HL-60/S4 treated with retinoic acid at 250 ng/mL for 4 days and 3 days (cell line): Measurements from ENCODE around the gene SDK2.
"Not testable (repeated sequence)": the region's sequence is repeated elsewhere in the genome, so short reads cannot be mapped to it uniquely, and the experiment has no call there.

Experiments
- in situ Hi-C: fragments of 300-500 bp; cut with MboI; formaldehyde crosslinking; loops from 2 replicates; pipeline ENCODE4 v1.7.0; 2022; ENCODE audit warnings: low sequenced_read_pairs

The SDK2 gene

GRCh38 chr17:73490851-73491250 lies 153.4 kb downstream of the SDK2 start:
- in situ Hi-C loops = no loop called here

GRCh38 chr17:73489991-73490390 lies 154.3 kb downstream of the SDK2 start:
- in situ Hi-C loops = no loop called here

DNA sequence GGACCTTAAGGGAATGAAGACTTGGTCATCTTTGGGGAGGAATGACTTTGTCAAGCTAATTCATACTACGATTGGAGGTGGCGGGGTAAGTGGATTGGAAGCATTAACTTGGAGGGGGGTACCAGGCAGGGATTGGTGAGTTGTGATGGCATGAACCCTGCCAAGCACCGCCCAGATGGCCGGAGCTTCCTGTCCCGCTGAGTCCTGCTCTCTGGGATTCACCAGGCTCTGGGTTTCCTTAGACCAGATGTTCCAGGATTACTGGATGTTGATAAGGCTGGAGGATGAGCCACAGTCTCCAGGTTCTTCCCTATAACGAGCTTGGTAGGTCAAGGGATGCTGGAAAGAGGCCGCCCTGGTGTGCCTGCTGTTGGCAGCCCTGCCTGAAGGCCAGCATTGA lies 154.9 kb downstream of the SDK2 start:
- in situ Hi-C loops = no loop called here

DNA sequence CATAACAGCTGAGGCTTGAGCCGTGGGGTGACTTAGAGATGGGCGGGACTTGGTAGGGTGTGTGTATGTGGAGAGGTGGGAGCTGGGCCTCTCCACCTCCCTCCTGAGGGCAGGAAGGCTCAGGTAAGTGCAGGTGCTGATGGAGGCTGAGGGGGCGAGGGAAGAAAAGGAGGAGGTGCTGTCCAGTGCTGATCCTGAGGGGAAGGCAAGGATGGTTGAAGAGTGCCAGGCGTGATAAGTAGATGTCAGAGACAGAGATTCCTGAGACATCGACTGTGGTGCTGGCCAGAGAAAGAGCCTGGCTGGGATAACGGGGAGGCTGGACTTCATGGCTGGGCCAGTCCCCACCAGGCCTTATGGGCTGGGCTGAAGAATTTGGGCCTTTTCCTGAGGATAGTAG lies 159.1 kb downstream of the SDK2 start:
- in situ Hi-C loops = no loop called here

DNA sequence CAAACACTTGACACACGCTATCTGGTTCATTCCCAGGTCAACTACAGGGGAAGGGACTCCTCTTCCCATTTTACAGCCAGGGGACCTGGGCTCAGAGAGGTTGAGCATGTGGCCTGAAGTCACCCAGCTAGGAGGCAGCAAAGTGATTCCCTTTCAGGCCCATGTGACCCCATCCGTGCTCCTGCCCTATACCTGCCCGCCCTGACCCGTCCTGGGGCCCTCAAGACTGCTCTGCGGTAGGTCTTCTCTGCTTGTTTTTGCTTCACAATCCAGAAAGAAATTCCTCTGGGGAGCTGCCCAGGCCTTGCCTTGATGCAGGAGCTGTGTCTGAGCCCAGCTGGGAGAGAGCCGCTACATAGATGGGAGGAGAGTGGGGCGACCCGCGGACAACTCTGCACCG lies 161.4 kb downstream of the SDK2 start:
- in situ Hi-C loops = no loop called here

- in situ Hi-C loops = no loop called here
Observed at GRCh38 chr17:73482251-73482716, 162.0 kb downstream of the SDK2 start.

- in situ Hi-C loops = no loop called here
Observed at GRCh38 chr17:73481676-73482075, 162.6 kb downstream of the SDK2 start.

DNA sequence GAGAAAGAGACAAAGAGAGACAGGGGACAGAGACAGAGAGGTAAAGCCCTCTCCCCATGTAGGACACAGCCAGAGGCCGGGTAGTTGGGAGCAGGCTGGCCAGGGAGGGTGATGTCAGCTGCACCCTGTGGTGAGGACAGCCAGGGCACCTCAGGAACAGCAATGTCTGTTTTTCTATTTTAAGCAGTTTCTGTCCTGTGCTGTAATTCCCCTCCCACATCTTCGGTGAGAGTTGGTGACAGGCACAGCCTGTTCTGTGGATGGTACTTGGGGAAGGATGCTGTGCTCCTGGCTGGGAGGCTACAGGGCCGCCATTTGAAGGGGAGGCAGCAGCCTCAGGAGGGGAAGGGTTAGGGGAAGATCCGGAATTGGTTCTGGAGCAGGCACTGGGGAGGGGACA lies 163.5 kb downstream of the SDK2 start:
- in situ Hi-C loops = no loop called here

- in situ Hi-C loops = no loop called here
Observed at GRCh38 chr17:73478768-73479424, 165.3 kb downstream of the SDK2 start.

GRCh38 chr17:73478334-73478733 lies 165.9 kb downstream of the SDK2 start:
- in situ Hi-C loops = no loop called here

DNA sequence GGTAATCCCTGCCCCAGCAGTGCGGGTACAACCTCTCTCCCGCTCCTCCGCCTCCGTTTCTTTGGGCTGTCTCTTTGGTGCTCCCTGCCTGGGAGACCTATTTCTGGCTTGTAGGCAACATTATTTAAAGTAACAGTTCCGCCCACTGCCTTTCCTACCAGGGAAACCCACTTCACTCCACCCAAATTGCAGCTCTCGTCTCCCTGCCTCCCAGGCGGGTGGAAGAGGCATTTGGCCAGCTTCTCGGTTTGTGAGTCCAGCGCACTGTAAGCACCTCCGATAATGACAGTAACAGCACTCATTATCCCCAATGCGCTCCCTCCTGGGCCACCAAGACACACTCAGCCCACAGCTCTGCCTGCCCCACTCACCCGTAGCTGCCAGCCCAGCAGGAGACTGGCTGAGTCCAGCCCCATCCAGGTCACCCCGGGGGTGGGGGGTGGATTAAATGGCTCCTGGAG lies 167.3 kb downstream of the SDK2 start:
- in situ Hi-C loops = no loop called here

DNA sequence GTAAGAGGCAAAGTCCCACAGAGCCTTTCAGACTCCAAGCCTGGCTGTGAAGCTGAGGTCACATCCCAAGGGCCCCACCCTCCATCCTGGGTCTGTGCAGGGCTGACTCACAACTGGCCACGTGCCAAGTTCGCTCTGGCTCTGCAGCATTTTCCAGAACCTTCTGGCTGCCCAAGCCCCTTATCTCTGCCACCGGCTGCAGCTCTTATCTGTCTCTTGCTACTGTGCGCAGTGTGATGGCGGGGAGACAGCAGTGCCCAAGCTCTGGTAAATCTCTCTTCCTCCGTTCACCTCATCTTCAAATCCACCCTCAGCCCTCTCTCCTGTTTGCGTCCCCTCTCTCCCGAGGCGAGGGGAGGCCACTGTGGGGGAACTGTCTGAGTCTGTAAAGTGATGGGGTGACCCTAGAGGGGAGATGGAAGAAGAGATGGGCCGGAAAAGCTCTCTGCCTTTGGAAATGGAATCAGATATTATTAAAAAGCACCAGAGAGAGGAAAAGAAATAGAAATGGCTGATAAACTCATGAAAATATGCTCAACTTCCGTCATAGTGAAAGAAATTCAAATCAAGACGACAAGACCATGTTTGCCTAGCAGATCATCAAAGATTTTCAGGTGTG lies 169.8 kb downstream of the SDK2 start:
- in situ Hi-C loops = no loop called here

- in situ Hi-C loops = not testable (repeated sequence)
Observed at GRCh38 chr17:73472715-73473114, 171.5 kb downstream of the SDK2 start.

- in situ Hi-C loops = no loop called here
Observed at GRCh38 chr17:73471924-73472323, 172.3 kb downstream of the SDK2 start.

- in situ Hi-C loops = no loop called here
Observed at GRCh38 chr17:73470316-73470826, 173.9 kb downstream of the SDK2 start.

DNA sequence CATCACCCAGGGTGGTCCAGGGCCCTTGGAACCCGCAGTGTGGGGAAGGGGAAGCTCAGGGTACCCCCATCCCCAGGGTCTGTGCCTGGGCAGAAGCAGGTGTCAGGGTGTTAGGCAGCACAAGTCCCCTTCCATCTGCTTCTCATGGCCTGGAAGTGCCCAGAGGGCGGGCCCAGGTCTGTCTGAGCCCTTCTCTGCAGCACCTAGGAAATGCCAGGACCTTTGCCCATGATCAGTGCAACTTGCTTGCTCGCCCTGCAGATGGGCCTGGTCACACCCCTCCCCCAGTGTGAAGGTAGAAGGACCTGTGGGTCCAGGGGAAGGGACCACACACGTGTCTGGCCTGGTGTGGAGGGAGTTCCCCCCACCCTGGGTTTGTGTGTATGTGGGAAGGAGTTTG lies 174.9 kb downstream of the SDK2 start:
- in situ Hi-C loops = no loop called here

- in situ Hi-C loops = no loop called here
Observed at GRCh38 chr17:73468221-73468620, 176.0 kb downstream of the SDK2 start.

- in situ Hi-C loops = no loop called here
Observed at GRCh38 chr17:73467651-73468050, 176.6 kb downstream of the SDK2 start.

GRCh38 chr17:73466704-73467433 lies 177.4 kb downstream of the SDK2 start:
- in situ Hi-C loops = no loop called here

- in situ Hi-C loops = no loop called here
Observed at GRCh38 chr17:73465953-73466230, 178.4 kb downstream of the SDK2 start.

DNA sequence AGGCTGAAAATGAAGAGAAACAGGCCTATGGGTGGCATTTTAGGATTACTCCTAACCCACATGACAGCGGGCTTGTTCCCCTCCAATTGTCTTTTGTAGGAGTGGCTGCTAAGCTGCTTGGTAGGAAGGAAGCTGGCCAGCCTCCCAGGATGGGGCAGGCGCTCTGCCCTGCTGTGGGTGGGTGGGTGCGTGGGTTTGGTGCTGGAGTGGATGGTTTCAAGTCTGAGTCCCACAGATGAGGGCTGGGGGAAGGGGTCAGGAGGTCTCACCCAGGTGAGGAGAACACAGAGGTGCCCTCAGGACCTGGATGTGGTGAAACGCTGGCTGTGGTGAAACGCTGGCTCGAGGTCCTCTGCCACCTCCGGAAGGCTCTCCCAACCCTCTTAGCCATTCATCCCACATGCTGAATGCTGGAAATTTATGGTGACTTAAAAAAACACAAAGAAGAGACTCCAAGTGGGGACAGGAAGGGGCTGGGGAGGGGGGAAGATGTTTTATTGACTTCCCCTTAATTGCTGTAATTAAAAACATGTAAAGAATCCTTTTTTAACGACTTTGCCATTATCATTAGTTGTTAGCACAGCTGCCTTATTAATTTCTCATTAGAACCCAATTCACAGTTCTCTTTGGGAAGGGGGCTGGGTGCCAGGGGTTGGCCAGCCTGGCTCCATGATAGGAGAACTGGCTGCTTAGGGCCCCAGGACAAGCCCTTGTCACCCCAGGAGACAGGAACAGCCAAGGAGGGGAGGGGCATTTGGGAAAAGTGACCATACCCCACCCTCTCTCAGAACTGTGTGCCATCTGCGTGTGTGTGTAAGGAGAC lies 178.9 kb downstream of the SDK2 start:
- in situ Hi-C loops = no loop called here
